DMS79 treated with DMSO at 0.1 percent for 48 hours (cell line): ENCODE data around the gene TOB2.
A peak's percentile ranks its signal among the peaks of the same experiment; 100 is the strongest.

Source experiments
- DNase-seq: peaks from one replicate; lab custom pipeline; 2025; lab: John Stamatoyannopoulos, UW

Gene TOB2, protein sequence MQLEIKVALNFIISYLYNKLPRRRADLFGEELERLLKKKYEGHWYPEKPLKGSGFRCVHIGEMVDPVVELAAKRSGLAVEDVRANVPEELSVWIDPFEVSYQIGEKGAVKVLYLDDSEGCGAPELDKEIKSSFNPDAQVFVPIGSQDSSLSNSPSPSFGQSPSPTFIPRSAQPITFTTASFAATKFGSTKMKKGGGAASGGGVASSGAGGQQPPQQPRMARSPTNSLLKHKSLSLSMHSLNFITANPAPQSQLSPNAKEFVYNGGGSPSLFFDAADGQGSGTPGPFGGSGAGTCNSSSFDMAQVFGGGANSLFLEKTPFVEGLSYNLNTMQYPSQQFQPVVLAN

DNA sequence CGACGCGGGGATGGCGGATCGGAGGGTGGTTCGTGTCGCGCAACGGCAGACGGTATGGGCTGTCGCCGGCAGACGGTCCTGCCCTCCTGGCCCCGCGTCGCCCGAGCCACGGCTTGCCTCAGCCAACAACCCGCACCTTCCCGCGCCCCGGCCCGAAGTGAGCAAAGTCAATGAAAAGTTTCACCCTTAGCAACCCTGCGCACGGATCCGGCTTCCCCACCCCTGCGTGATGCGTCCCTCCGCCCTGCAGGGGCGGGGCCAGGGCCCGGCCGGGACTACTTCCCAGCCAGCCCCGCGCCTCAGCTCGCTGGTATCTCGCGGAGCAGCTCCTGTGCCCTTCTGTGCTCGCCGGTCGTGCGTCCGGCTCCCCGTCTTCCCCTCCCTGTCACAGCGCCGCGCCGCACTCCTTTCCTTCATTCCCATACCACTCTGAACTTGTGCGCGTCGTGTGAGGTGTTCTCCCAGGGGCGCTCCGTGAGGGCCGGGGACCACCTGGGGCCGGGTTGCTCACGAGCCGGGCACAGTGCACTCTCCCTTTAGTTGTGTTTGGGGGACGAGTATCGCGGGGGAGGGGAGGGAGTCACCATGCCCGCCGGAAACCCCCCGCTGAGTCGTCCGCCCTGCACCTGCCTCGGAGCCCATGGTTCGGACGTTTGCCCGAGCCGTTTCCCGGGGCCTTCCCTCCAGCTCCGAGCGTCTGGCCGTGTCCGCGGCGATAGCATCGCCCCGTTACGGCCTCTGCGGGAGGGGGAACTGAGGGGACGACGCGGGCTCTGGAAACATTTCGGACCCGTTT lies at the start of gene TOB2:
Gene TOB2, minus strand, starts transcription at position 163 of the 796 bp plus-strand sequence. CDS start 9,456 bp downstream, outside the sequence.
- DNase-seq: peak; percentile 52

DNA sequence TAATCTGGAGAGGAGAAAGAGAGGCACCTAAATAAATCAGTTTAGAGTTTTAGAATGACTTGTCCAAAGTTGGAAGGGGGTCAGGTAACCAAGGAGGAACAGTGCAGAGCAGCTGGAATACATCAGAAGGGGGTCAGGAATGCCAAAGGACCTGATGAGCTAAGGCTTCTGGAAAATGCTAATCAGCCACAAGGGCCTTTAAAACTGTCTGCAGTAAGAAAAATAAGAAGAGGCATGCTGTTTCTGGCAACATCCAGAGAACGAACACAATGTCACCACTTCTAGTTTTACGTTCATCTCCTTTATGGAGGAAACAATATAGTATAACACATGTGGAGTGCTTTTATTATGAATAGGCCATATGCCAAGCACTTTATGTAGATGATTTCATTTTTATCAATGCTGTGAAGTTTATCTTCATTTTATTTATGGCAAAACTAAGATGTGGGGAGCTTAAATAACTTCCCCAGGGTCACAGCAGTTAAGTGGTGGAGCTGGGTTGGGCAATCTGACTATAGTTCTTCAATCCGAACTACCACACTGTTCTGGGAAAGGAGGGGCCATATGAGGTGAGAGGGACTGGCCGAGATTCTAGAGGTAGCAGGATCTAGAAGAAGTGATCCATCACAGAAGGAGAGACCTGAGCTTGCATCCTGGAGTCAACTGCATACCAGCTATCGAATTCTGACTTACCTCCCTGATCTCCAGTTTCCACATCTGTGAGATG lies 44.9 kb upstream of the TOB2 start:
- DNase-seq: no peak

DNA sequence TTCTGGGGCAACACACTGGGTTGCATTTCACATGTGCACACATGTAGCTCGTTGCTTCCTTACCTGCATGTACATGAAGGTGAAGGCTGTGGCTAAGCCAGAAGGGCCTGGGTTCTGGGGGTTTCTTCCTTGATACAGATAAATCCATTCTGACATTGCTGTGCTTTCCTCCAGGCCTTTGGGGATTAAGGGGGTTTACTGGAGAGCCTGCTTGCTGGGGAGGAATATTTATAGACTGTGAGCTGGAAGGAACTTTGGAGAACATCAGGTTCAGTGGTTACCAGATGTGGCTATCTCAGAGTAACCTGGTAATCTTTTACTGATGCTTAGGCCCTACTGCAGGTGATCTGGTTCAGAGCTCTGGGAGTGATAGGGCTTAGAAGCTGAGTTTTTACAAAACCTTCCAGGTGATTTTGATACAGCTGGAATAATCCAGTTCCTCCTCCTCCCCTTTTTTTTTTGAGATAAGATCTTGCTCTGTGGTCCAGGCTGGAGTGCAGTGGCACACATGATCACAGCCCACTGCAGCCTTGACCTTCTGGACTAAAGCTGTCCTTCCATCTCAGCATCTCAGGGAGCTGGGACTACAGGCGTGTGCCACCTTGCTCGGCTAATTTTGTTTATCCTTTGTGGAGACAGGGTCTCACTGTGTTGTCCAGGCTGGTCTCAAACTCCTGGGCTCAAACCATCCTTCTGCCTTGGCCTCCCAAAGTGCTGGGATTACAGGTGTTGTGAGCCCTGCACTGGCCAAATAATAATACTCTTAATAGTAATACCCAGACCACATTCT lies 42.2 kb upstream of the TOB2 start:
- DNase-seq: no peak

DNA sequence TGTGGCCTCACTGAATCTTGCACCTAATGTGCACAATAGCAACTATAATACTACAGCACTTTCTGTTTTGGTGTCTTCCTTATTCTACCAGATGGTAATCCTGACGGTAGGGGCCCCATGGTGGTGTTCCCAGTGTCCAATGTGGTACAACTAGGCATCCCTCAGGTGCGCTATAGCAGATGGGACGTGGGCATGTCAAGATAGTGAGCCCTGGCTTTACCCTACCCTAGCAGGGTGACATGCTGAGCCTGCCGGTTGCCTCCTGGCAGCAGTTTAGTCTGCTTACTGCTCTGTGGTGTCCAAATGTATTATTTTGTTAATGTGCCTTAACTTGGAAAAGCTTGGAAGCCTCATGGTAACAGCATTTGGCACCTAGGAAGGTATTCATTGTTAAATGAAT lies 41.5 kb upstream of the TOB2 start:
- DNase-seq: no peak

DNA sequence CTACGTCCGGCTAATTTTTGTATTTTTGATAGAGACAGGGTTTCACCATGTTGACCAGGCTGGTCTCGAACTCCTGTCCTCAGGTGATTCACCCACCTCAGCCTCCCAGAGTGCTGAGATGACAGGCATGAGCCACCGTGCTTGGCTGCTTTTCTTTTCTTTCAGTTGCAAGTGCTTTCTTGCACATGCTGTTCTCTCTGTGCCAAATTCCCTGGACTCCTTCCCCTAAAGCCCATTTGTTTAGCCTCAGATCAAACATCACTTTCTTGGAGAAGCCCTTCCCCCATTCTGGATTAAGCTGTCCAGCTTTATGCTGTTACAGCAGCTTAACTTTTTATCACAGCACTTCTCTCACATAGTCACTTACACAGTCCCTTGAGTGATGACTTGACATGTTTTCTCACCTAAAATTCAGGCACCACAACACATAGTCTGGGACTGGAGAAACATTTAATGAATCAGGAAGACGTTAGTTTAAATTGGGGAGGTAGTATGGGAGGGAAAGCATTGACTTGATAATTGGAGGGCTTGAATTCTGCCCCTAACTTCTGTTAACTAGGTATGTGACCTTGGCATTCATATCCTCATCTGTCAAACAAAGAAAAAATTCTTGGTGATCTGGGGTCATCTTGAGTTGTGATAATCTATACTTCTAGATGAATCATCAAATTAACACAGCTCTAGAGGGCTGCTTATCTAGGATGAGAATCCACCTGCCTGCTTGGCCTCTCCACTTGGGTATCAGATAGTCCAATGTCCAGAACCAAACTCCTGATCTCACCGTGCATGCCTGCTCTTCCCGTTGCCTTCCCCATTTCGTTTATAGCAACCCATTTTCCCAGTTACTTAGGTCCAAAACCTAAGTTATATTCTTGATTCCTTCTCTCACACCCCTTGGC lies 40.7 kb upstream of the TOB2 start:
- DNase-seq: no peak

DNA sequence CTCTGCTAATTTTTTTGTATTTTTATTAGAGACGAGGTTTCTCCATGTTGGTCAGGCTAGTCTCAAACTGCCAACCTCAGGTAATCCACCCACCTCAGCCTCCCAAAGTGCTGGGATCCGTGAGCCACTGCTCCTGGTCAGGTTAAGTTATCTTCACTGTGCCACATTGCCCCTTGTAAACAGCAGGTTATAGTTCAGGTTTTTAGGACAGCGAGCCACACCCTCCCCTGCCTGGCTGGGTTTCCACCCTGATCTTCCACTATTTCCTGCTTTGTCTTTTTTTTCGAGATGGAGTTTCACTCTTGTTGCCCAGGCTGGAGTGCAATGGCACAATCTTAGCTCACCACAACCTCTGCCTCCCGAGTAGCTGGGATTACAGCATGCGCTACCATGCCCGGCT lies 38.4 kb upstream of the TOB2 start:
- no peak for DNase-seq

DNA sequence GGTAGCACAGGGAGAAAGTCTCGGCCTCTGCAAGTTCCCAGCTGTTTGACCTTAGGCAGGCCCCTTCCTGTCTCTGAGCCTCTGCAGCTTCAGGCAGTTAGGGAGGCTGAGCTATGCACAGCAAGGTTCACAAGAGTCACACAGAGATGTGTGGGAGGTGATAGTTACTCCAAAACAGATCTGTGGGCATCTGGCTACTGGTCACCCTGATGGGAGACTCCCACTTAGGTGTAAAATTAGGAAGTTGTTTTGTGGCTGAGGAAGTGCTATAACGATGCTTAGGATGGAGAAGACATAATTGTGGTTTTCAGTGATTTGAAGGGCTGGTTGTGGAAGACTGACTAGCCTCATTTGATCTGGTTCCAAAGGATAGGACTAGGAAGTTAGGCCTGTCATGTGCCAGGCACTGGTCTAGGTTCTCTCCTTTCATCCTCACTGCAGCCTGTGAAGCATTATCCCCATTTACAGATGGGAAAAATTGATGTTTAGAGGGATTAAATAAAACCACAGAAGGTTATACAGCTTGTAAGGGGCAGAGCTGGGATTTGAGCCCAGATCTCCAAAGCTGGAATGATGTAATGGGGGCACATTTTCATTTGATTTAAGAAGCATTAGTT lies 35.8 kb upstream of the TOB2 start:
- DNase-seq: no peak

DNA sequence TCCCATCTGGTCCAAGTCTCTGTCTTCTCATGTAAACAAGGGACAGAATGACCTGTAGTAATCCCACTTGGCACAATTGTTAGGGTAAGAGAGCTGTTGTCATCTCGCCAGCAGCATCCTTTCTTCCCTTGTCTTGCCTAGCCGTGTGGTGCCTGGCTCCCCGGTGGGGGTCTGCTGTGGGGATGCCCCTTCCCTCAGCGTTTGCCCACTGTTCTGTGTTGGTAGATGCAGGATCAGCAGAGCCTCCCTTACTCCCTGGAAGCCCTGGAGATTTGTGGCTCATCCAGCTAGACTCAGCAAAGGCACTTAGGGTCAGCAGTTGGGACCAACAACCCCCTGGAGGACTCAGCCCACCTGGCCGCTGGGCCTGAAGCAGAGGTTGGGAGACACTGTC lies 35.3 kb upstream of the TOB2 start:
- no peak for DNase-seq

DNA sequence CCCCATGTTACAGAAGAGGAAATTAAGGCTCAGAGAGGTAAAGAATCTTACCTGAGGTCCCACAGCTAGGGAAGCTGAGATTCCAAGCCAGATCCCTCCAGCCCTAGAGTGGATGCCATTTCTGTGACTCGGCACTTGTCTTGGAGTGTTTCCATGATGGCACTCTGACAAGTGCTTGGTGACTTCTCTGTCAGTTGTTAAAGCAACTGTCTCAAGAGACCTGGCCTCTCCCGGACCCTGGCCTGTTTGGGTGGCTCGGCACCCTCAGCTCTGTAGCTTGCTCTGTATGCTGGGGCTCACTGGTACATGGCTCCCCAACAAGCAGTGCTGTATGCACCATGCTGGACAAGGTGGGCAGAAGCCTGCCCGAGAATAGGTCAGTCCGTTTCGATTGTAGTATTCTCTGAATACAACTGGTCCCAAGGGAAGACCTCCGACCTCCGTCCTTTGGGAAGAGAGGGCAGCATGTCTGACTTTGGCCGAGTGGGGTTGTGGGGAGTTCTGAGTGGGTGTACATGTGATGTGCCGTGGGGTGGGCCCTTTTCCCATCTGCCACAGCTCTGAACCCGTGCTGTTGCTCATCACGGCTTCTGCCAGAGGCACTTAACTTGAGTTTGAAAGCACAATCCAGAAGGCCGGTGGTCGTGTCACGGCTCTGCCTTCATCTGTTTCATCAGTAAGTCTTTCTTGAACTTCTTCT lies 34.7 kb upstream of the TOB2 start:
- DNase-seq: no peak

DNA sequence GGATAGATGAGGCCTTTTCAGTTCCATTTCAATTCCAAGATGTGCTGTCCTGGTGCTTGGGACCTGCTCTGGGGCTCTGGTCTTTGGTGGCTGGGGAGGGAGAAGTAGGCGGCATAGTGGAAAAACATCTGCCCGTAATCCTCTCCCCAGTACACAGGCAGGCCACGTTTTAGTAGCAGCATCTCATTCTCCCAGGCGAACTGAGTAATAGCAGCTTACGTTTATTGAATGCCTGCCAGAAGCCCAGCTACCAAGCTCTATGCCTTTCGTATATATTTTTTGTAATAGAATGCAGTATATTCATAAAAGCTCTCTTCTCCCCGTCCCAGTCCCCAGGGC lies 33.8 kb upstream of the TOB2 start:
- no peak for DNase-seq

DNA sequence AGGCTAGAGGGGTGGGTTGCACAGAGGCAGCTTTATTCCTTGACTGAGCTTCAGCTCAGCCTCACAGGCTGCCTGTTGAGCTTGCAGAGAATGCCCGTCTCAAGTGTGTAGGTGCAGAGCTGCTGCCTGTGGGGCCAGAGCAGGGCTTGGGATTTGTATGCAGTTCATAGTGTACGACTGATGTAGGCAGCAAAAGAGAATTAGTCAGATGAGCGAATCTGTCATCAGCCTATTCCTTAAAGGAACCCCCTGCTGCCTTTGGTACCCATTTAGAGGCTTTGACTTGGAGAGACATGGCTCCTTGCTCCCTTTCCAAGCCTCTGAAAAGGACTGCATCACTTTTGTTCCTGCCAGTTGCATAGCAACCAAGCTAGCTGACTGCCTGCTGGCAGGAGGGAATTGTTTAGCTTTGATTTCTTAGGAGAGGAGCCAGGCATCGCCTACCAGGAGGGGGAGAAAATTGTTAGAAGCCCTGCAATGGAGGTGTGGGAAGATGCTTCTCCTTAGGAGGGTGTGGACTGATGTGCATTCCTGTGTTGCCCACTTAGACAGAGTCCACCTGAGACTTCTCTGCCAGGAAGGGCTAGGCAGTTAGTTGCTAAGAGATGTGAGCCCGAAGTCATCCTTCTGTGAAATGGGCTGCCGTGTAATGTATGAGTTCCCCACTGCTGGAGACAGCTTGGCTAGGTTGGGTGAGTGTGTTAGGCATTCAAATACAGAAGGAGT lies 33.2 kb upstream of the TOB2 start:
- DNase-seq: no peak

DNA sequence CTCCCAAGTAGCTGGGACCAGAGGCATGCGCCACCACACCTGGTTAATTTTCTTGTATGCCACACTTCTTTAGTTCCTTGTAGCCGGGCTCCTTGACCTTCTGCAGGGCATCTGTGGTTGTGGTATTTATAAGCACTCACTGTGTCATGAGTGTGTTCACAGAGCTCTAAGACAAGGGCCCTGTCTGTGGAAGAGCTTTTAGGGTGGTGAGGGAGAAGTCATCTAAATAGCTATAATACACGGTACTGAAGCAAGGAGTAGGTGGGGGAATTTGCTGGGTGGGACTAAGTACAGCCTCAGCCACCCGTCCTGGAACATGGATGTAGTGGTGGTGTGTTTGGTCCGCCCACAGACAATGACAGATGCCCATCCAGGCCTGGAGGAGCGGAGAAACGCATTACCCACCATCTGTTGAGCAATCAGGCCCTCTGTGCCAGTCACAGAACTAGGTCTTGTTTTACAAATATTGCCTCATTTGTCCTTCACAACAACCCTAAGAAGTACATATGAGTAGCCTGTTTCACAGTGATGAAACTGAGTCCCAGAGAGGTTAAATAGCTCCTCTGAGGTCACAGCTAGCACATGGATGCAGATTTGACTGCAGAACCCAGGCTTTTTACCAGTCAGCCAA lies 32.4 kb upstream of the TOB2 start:
- DNase-seq: no peak

DNA sequence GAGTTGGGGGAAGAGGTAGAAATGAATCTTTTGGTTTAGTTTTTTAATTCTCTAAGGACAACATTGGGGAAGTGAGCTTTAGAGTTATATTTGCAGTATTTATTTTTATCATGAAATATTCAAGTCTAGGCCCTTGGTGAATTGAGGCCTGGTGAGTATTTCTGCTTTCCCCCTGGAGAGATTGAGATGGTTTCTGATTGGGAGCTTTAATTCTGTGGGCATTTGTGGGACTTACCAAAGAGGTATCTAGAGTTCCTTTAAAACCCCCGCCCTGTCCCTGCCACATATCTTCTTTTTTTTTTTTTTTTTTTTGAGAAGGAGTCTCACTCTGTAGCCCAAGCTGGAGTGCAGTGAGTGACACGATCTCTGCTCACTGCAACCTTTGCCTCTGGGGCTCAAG lies 31.9 kb upstream of the TOB2 start:
- DNase-seq: no peak

DNA sequence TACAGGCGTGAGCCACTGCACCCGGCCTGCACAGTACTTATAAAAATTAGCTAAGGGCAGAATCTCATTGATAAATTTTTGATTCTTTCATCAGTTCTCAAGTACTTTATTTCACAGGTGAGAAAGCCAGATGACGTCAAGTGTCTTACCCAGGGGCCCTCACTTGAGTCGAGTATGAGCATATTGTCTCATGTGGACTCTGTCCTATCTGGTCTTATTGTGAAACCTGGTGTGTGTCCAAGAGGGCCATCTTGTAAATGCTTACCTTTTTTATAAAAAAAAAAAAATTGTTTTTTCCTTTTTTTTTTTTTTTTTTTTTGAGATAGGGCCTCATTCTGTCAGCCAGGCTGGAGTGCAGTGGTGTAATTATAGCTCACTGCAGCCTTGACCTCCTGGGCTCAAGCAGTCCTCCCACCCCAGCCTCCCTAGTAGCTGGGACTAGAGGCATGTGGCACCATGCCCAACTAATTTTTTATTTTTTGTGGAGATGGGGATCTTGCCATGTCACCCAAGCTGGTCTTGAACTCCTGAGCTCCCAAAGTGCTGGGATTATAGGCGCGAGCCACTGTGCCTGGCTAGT lies 28.4 kb upstream of the TOB2 start:
- DNase-seq: no peak

DNA sequence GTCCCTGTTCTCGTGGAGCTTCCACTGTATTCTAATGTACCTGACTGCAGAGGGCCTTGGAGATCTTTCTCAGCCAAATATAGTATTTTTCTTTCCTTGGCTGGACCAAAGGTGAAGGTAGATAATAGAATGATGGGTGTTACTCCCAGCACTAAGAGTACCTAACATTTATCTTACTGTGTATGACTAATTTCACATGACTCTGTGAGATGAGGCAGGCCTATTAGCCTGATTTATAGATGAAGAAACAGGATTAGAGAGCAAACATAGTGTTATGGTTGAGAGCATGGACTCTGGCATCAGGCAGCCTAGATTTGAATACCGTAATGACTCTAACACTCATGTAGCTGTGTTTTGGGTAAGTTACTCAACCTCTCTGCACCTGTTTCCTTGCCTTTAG lies 25.0 kb upstream of the TOB2 start:
- DNase-seq: no peak

DNA sequence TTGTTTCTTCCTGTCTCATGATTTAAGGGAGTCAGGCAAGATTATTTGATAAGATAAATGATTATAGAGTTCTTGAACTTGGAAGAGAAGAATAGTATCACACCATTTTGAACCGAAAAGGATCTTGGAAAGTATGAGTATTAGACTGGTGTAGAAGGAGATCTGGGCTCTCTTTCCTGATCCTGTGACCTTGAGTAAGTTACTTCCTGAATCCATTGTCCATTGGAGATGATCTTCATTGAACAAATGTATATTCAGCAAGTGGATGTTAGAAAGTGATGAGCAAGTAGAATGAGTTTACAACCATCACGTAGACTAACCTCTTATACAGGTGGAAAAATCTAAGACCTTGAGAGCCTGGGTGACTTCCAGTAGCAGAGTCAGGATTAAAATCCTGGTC lies 24.3 kb upstream of the TOB2 start:
- DNase-seq: no peak

DNA sequence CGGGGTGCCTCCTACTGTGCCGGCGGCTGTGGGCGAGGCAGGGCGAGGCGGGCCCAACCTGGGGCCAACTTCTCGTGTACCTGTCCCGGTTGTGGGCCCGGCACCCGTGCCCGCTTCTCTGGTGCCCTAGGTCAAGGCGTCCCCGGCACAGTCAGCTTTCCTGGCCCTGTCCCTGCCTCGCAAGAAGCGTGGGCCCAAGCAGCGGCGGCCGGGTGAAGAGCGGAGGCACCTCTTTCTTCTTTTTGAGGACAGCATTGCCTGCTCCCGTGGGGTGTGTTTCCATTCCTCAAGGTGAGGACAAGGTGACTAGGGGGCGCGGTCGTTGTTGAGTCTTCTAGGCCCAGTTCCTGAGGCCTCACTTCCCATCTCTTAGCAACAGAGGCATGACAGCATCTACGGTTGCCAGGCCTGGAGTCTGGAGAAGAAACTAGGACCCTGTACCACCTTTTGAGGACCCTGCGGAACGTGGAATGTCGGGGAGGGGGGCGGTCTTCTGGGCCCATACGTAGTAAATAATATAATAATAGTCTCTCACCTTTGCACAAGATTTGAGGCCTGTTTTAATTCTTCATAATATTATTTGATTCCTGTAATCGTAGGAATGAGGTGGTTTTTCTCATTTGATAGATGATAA lies 22.7 kb upstream of the TOB2 start:
- no peak for DNase-seq
